HFF-Myc (cell line): ENCODE measurements around the gene ZNRF2.

Experiments used
- DNase-seq: peaks from one replicate; pipeline ENCODE4 v3.0.0-alpha.2; 2011; ENCODE audit warnings: low read depth; ENCODE audit errors: extremely low read depth
- H3K4me3 ChIP-seq: replicated peaks from 2 replicates; pipeline ENCODE4 v1.5.1; 2011; ENCODE audit warnings: low read depth, mild to moderate bottlenecking, control low read depth, low read length
- TF ChIP-seq, protein P1 (sequence below): IDR thresholded peaks from 2 replicates; pipeline ENCODE4 v1.5.1; 2012; ENCODE audit warnings: mild to moderate bottlenecking, low read depth, low read length, control low read depth; ENCODE audit errors: missing control alignments

Gene ZNRF2

DNA sequence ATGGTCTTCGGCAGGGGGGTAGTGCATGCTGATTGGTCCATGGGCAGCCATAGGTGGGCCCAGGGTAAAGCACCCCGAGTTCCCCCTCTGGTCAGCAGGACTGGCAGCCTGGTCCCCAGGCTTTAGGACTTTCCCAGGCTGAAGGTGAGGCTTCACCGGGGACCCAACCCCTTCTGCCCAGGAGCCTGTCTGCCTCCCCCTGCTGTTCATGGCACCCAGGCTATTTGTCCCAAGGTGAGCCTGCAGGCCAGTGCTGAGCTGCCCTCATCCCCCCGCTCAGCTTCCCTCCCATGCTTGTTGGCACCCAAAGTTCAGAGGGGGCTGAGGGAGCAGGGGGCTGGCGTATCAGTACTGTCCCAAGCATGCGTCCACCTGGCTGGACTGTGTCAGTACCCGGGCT is 38.5 kb upstream of the ZNRF2 start:
- no peak for DNase-seq
- H3K4me3 ChIP-seq, result no peak overlapping the region
- TF ChIP-seq, protein P1, sequence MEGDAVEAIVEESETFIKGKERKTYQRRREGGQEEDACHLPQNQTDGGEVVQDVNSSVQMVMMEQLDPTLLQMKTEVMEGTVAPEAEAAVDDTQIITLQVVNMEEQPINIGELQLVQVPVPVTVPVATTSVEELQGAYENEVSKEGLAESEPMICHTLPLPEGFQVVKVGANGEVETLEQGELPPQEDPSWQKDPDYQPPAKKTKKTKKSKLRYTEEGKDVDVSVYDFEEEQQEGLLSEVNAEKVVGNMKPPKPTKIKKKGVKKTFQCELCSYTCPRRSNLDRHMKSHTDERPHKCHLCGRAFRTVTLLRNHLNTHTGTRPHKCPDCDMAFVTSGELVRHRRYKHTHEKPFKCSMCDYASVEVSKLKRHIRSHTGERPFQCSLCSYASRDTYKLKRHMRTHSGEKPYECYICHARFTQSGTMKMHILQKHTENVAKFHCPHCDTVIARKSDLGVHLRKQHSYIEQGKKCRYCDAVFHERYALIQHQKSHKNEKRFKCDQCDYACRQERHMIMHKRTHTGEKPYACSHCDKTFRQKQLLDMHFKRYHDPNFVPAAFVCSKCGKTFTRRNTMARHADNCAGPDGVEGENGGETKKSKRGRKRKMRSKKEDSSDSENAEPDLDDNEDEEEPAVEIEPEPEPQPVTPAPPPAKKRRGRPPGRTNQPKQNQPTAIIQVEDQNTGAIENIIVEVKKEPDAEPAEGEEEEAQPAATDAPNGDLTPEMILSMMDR, result no peak

DNA sequence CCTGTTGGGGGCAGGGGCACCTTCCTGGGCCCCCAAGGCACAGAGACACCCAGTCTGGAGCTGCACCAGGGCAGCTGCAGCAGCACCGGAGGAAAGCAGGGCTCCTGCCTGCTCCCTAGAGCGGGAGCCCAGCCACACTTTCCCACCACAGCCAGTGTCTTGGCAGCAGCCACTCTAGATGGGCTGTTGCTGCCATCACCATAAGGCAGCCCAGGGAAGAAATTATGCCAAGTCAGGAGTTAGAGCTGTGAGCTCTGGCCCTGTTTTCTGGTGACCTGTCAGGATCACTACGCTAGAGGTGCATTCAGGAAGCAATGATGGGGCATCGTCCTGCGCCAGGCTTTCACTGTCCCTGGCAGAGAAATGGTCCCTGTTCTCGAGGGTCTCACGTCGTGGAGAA is 38.0 kb upstream of the ZNRF2 start:
- no peak for DNase-seq
- H3K4me3 ChIP-seq, result no peak overlapping the region
- TF ChIP-seq, protein P1, result no peak

DNA sequence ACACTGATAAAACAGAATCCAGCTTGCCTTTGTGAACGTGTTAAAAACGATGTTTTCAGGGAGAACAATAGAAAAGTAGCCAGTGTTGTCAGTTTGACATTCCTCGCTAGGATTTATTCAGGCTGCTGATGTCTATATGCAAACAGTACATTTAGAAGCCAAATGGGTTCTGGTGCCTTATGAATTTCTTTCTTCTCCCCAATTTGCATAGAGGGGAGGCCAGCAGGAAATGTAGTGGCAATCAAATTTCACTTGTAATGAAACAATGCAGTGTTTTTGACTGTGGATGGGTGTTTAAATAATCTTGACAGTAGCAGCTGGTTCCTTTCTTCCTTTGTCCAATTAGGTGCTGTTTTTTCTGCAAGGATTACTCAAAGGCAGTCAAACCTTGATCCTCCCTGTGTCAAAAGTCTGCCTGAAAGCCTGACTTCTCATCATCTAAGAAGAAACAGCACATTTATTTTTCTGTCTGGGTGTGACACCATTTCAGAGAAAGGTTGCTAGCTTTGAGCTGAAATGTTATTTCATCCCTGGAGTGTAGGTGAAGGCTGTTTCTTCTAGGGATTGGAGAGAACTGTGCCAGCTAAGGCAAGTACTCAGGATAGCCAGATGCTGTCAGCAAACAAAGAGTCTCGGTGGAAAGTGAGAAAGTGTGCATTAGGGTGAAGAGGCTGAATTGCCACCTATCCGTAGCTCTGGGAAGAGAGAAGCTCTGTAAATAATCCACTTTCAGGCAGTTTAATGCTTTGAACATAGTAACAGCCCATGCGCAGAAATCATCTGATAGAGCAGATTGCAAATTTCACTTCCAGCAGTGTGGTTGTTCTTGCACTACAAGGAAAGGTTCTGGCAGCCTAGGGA is 36.6 kb upstream of the ZNRF2 start:
- DNase-seq, result no peak
- H3K4me3 ChIP-seq, result no peak overlapping the region
- TF ChIP-seq, protein P1, result no peak

DNA sequence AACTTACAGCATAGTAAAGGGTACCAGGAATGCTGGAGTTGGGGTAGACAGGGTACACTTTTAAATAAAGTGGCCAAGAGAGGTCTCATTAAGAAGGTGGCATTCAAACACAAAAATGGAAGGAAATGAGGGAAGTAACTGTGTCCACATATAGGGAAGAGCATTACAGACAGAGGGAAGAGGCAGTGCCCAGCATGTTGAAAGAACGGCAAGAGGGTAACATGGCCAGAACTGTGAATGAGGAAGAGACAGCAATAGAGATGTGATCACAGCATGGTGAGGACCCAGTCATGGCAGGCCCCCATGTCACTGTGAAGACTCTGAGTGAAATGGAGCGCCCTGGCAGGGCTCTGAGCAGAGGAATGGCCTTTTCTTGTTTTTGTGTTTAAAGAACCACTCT is 35.1 kb upstream of the ZNRF2 start:
- TF ChIP-seq, protein P1, result no peak
- no peak overlapping the region for H3K4me3 ChIP-seq
- DNase-seq, result no peak

DNA sequence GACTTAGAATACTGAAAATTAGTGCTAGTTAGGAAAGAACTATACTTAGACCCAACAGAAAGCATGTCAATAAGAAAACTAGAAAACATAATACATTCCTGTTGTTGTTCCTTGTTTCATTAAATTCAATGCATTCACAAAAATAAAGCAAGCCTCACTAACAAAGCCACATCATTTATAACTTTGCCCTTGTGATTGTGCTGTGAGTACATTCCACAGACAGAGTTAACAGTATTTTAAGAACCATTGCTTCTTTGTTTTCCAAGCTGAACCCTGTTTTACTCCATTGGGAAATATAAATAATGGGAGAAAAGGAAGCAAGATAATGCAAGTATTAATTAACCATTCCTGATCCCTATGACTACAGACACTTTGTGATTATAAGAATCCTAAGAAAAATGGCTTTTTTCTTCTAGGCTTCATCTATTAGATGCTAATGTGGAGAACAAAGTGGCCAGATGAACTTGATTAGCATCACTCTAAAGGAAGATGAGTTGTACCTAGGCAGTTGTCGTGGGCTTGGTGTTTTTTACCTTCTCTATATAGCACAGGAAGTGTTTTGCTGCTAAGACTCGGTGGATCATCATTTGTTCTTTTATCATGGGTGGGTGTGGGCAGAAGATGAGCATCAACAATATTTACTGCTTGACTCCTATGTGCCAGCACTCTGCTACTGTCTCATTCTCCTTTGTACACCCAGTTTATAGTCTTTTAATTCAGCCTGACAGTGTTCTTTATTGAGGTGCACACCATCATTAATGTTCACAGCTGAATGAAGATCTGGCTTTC is 34.2 kb upstream of the ZNRF2 start:
- DNase-seq, result no peak
- H3K4me3 ChIP-seq, result no peak overlapping the region
- TF ChIP-seq, protein P1, result no peak

DNA sequence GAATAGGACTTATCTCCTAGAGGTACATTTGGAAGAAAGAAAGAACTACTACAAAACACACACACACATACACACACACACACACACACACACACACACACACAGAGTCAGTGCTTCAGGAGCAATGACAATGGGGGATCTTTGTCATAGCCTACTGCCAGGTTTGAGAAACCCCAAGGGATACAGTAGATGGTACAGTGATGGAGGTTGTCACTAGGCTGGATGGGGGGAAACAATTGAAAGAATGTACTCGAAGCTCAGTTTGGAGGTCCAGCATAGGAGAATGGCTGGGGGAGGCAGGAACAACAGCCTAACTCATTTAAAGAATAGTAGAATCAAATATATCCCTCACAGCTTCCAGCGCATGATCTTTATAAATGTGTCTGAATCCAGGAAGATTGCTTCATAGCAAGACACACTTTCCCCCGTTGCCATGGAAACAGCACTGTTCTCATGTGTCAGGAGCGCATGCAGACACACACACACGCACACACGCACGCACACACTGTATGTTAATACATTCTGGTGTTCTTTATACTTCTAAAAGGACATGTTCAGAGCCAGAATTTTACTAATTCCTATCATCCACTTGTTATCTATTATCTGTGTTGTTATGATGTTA is 32.6 kb upstream of the ZNRF2 start:
- no peak for DNase-seq
- TF ChIP-seq, protein P1, result no peak
- H3K4me3 ChIP-seq, result no peak overlapping the region
